Mammary epithelial cell (primary cell): ENCODE results near the gene DACH1.

Source experiments
- EZH2 ChIP-seq: IDR thresholded peaks from 2 replicates; pipeline ENCODE4 v1.6.1; 2012; ENCODE audit warnings: low read length, inconsistent platforms, borderline replicate concordance
- TF ChIP-seq, protein P1 (sequence below), 2 donors: IDR thresholded peaks in 1 of 2; conservative IDR thresholded peaks in 1 of 2; 2 replicates each; pipeline ENCODE4 v1.5.1; 2011 to 2012; ENCODE audit warnings: inconsistent platforms in 2 of 2, low read length in 2 of 2, mild to moderate bottlenecking in 2 of 2, control low read depth in 1 of 2, low read depth in 1 of 2; ENCODE audit not compliant: insufficient read depth in 1 of 2; ENCODE audit errors: extremely low read depth in 1 of 2

DNA sequence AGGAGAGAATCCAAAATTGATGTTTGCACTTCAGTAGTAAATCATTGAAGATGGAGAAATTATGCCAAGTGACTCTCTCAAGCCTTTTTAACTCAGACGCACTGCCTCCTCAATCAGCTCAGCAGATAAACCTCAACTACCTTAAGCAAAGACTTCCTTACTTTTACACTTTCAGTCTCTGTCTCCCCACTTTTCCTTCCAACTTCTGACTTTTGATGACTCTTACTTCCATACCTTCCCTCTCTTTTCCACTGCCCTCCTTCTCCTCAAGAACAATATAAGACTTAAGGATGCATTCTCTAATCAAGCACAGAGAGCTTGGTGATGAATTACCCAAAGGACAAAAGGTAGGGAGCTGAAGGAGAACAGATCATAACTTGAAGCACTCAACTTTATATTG, 4.8 kb upstream of the DACH1 start:
- TF ChIP-seq, protein P1, sequence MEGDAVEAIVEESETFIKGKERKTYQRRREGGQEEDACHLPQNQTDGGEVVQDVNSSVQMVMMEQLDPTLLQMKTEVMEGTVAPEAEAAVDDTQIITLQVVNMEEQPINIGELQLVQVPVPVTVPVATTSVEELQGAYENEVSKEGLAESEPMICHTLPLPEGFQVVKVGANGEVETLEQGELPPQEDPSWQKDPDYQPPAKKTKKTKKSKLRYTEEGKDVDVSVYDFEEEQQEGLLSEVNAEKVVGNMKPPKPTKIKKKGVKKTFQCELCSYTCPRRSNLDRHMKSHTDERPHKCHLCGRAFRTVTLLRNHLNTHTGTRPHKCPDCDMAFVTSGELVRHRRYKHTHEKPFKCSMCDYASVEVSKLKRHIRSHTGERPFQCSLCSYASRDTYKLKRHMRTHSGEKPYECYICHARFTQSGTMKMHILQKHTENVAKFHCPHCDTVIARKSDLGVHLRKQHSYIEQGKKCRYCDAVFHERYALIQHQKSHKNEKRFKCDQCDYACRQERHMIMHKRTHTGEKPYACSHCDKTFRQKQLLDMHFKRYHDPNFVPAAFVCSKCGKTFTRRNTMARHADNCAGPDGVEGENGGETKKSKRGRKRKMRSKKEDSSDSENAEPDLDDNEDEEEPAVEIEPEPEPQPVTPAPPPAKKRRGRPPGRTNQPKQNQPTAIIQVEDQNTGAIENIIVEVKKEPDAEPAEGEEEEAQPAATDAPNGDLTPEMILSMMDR (conservative IDR thresholded peaks at IDR 0.05 in 1 of 2, IDR thresholded peaks at IDR 0.05 in 1 of 2; ENCODE audit: extremely low read depth in 1 of 2, insufficient read depth in 1 of 2, low read depth in 1 of 2, low read length in 2 of 2): no peak
- TF ChIP-seq EZH2: no peak
